HepG2 (cell line): ENCODE measurements around the gene GFY. TPM values are rescaled to one million over a fixed set of nuclear protein-coding genes. Genes with fewer than 3 reads are reported as not detected.
A peak's percentile ranks its signal among the peaks of the same experiment; 100 is the strongest.

Experiments used
- AGO2 ChIP-seq: fragments of 200-400 bp; formaldehyde crosslinking; optimal IDR thresholded peaks from 2 replicates; pipeline ENCODE3; 2017; ENCODE audit warnings: mild to moderate bottlenecking, low read depth, low read length, moderate library complexity
- ATF7 ChIP-seq, 2 experiments: fragments of 450-650 bp in 1 of 2; sonication (generic) in 1 of 2; formaldehyde crosslinking in 1 of 2; IDR thresholded peaks; 2 replicates each; pipeline versions ENCODE4 v1.4.0 to v1.6.1; 2016 to 2020; ENCODE audit warnings: antibody characterized with exemption in 1 of 2, mild to moderate bottlenecking in 1 of 2, missing genetic modification reagents in 1 of 2
- BHLHE40 ChIP-seq: IDR thresholded peaks from 2 replicates; pipeline ENCODE4 v1.6.1; 2011; ENCODE audit warnings: low read length, improper control_type of control experiment
- DRAP1 ChIP-seq: IDR thresholded peaks from 2 replicates; pipeline ENCODE4 v1.6.1; 2016; ENCODE audit warnings: missing genetic modification reagents, missing compliant biosample characterization
- GZF1 ChIP-seq: sonication (generic); formaldehyde crosslinking; IDR thresholded peaks from 2 replicates; pipeline ENCODE4 v1.5.1; 2020; ENCODE audit warnings: mild to moderate bottlenecking, missing genetic modification reagents
- MED8 ChIP-seq: sonication (generic); formaldehyde crosslinking; IDR thresholded peaks from 2 replicates; pipeline ENCODE4 v1.8.1; 2023; ENCODE audit warnings: mild to moderate bottlenecking, missing genetic modification reagents; ENCODE audit not compliant: insufficient replicate concordance
- NFYC ChIP-seq: IDR thresholded peaks from 2 replicates; pipeline ENCODE4 v1.6.1; 2016; ENCODE audit warnings: missing genetic modification reagents, missing compliant biosample characterization
- POGZ ChIP-seq: sonication (generic); formaldehyde crosslinking; IDR thresholded peaks from 2 replicates; pipeline ENCODE4 v1.4.0; 2020; ENCODE audit warnings: mild to moderate bottlenecking, missing genetic modification reagents
- RCOR2 ChIP-seq: IDR thresholded peaks from 2 replicates; pipeline ENCODE4 v1.6.1; 2016; ENCODE audit warnings: missing biosample characterization, missing genetic modification reagents
- TARDBP ChIP-seq: sonication (generic); formaldehyde crosslinking; IDR thresholded peaks from 2 replicates; pipeline ENCODE4 v1.8.0; 2022; ENCODE audit warnings: mild to moderate bottlenecking, missing genetic modification reagents
- TEAD3 ChIP-seq: optimal IDR thresholded peaks from 2 replicates; pipeline ENCODE3; 2016; ENCODE audit warnings: borderline replicate concordance
- YEATS4 ChIP-seq: sonication (generic); formaldehyde crosslinking; IDR thresholded peaks from 2 replicates; pipeline ENCODE4 v1.4.0; 2020; ENCODE audit warnings: missing genetic modification reagents, borderline replicate concordance
- ZFP82 ChIP-seq: sonication (generic); formaldehyde crosslinking; IDR thresholded peaks from 2 replicates; pipeline ENCODE4 v1.5.1; 2020; ENCODE audit warnings: mild to moderate bottlenecking, missing genetic modification reagents, borderline replicate concordance
- ZNF121 ChIP-seq: sonication (generic); formaldehyde crosslinking; IDR thresholded peaks from 2 replicates; pipeline ENCODE4 v1.5.0; 2020; ENCODE audit warnings: mild to moderate bottlenecking, missing genetic modification reagents
- ZNF260 ChIP-seq: sonication (generic); formaldehyde crosslinking; IDR thresholded peaks from 2 replicates; pipeline ENCODE4 v1.4.0; 2020; ENCODE audit warnings: missing genetic modification reagents, low read depth, mild to moderate bottlenecking, borderline replicate concordance
- ZNF331 ChIP-seq: sonication (generic); formaldehyde crosslinking; IDR thresholded peaks from 2 replicates; pipeline ENCODE4 v1.4.0; 2020; ENCODE audit warnings: missing genetic modification reagents
- ZNF451 ChIP-seq: sonication (generic); formaldehyde crosslinking; IDR thresholded peaks from 2 replicates; pipeline ENCODE4 v1.5.0; 2020; ENCODE audit warnings: mild to moderate bottlenecking, missing genetic modification reagents
- ZNF549 ChIP-seq: sonication (generic); formaldehyde crosslinking; IDR thresholded peaks from 2 replicates; pipeline ENCODE4 v1.5.0; 2020; ENCODE audit warnings: missing genetic modification reagents
- ZNF562 ChIP-seq: sonication (generic); formaldehyde crosslinking; IDR thresholded peaks from 2 replicates; pipeline ENCODE4 v1.8.0; 2022; ENCODE audit warnings: missing genetic modification reagents, borderline replicate concordance
- ZNF577 ChIP-seq: sonication (generic); formaldehyde crosslinking; IDR thresholded peaks from 2 replicates; pipeline ENCODE4 v1.4.0; 2020; ENCODE audit warnings: mild to moderate bottlenecking, low read depth, missing genetic modification reagents, borderline replicate concordance
- ZNF652 ChIP-seq: IDR thresholded peaks from 2 replicates; pipeline ENCODE4 v1.6.1; 2016; ENCODE audit warnings: low read depth, borderline replicate concordance
- ZNF768 ChIP-seq: sonication (generic); formaldehyde crosslinking; IDR thresholded peaks from 2 replicates; pipeline ENCODE4 v1.4.0; 2020; ENCODE audit warnings: missing genetic modification reagents
- ZNF780A ChIP-seq: sonication (generic); formaldehyde crosslinking; IDR thresholded peaks from 2 replicates; pipeline ENCODE4 v1.8.0; 2022; ENCODE audit warnings: mild to moderate bottlenecking, missing genetic modification reagents, moderate library complexity
- polyA plus RNA-seq, 8 experiments: library from polyadenylated mRNA; depleted of rRNA in 3 of 8; stranded (reverse) in 7 of 8; unstranded in 1 of 8; fragments of >200 nt; fragmentation: Illumina TruSeq in 4 of 8; extraction: Trizol in 4 of 8; gene quantifications; 2 replicates each; pipeline versions ENCODE4 v1.2.1 to v1.2.3, GENCODE V29; 2011 to 2016; ENCODE audit warnings: low read depth in 4 of 8, missing spikeins in 1 of 8, mixed read lengths in 1 of 8; ENCODE audit not compliant: insufficient read depth in 1 of 8
- total RNA-seq, 5 experiments: library from RNA; depleted of rRNA; stranded (reverse); fragments of >200 nt; fragmentation: Illumina TruSeq; extraction: Trizol; gene quantifications; 2 replicates each; pipeline ENCODE4 v1.2.3, GENCODE V29; 2016; ENCODE audit warnings: low read depth in 1 of 5
- TF ChIP-seq, protein P1 (sequence below): sonication (generic); formaldehyde crosslinking; IDR thresholded peaks from 2 replicates; pipeline ENCODE4 v1.8.1; 2023; ENCODE audit warnings: mild to moderate bottlenecking, missing genetic modification reagents
- TF ChIP-seq, protein P2 (sequence below): sonication (generic); formaldehyde crosslinking; IDR thresholded peaks from 2 replicates; pipeline ENCODE4 v1.4.0; 2020; ENCODE audit warnings: missing genetic modification reagents
- TF ChIP-seq, protein P3 (sequence below): sonication (generic); formaldehyde crosslinking; IDR thresholded peaks from 2 replicates; pipeline ENCODE4 v1.4.0; 2020; ENCODE audit warnings: mild to moderate bottlenecking, missing genetic modification reagents
- TF ChIP-seq, protein P4 (sequence below): IDR thresholded peaks from 2 replicates; pipeline ENCODE4 v1.6.1; 2018; ENCODE audit warnings: missing genetic modification reagents

Gene GFY
- total and polyA plus RNA-seq, 2 of the 13 experiments (the other 11 are each of a cell fraction or from before 2014, with no cell fraction given): not detected

GRCh38 chr19:49453013-49453756, 28.0 kb downstream of the GFY start, which contains the start of gene ALDH16A1 (continued):
- TF ChIP-seq ZNF780A (CRISPR knock-in tag) (no peak), ZNF260 (CRISPR knock-in tag) (no peak), DRAP1 (CRISPR knock-in tag) (peak; percentile 92), ATF7 (IDR thresholded peaks at IDR 0.05) (no peak), ATF7 (CRISPR knock-in tag; IDR thresholded peaks at IDR 0.05) (no peak), MED8 (CRISPR knock-in tag) (peak; percentile 69), NFYC (CRISPR knock-in tag) (peak; percentile 92), AGO2 (peak; percentile 76), ZNF451 (CRISPR knock-in tag) (no peak; the same call in 1 of the 2 replicates), POGZ (CRISPR knock-in tag) (peak; percentile 62), ZNF331 (no peak; the same call in 1 of the 2 replicates), GZF1 (no peak), TEAD3 (CRISPR knock-in tag) (peak; percentile 19), RCOR2 (CRISPR knock-in tag) (peak; percentile 1; the same call in 1 of the 2 replicates), ZNF577 (CRISPR knock-in tag) (no peak), ZFP82 (no peak), ZNF562 (CRISPR knock-in tag) (no peak), ZNF768 (CRISPR knock-in tag) (no peak; the same call in 1 of the 2 replicates), ZNF549 (CRISPR knock-in tag) (no peak), TARDBP (CRISPR knock-in tag) (peak; percentile 34; the same call in 1 of the 2 replicates), BHLHE40 (peak; percentile 39; the same call in 1 of the 2 replicates), ZNF652 (CRISPR knock-in tag) (no peak), ZNF121 (CRISPR knock-in tag) (no peak), YEATS4 (CRISPR knock-in tag) (peak; percentile 83; the same call in 1 of the 2 replicates)
- TF ChIP-seq, protein P1, sequence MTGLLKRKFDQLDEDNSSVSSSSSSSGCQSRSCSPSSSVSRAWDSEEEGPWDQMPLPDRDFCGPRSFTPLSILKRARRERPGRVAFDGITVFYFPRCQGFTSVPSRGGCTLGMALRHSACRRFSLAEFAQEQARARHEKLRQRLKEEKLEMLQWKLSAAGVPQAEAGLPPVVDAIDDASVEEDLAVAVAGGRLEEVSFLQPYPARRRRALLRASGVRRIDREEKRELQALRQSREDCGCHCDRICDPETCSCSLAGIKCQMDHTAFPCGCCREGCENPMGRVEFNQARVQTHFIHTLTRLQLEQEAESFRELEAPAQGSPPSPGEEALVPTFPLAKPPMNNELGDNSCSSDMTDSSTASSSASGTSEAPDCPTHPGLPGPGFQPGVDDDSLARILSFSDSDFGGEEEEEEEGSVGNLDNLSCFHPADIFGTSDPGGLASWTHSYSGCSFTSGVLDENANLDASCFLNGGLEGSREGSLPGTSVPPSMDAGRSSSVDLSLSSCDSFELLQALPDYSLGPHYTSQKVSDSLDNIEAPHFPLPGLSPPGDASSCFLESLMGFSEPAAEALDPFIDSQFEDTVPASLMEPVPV (CRISPR knock-in tag): no peak
- TF ChIP-seq, protein P2, sequence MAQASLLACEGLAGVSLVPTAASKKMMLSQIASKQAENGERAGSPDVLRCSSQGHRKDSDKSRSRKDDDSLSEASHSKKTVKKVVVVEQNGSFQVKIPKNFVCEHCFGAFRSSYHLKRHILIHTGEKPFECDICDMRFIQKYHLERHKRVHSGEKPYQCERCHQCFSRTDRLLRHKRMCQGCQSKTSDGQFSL (CRISPR knock-in tag): no peak
- TF ChIP-seq, protein P3, sequence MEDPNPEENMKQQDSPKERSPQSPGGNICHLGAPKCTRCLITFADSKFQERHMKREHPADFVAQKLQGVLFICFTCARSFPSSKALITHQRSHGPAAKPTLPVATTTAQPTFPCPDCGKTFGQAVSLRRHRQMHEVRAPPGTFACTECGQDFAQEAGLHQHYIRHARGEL (CRISPR knock-in tag): 0 out of 2 replicates have a peak, but pooled peaks have one; percentile 43
- TF ChIP-seq, protein P4, sequence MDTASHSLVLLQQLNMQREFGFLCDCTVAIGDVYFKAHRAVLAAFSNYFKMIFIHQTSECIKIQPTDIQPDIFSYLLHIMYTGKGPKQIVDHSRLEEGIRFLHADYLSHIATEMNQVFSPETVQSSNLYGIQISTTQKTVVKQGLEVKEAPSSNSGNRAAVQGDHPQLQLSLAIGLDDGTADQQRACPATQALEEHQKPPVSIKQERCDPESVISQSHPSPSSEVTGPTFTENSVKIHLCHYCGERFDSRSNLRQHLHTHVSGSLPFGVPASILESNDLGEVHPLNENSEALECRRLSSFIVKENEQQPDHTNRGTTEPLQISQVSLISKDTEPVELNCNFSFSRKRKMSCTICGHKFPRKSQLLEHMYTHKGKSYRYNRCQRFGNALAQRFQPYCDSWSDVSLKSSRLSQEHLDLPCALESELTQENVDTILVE (CRISPR knock-in tag): 0 out of 2 replicates have a peak, but pooled peaks have one; percentile 72
